ENCODE data around the gene CACNA2D4. TPM values are rescaled to one million over a fixed set of nuclear protein-coding genes. Genes with fewer than 3 reads are reported as not detected.

The CACNA2D4 gene
- total RNA-seq, 4 donors from 2014 or later, result 1.5 to 2.6 (median 2.0) TPM

GRCh38 chr12:1859643-1860042, 58.8 kb downstream of the CACNA2D4 start:
- WGBS, 2 donors, result 47 to 52% methylated on average over 6 to 7 of the region's 7 CpGs
- intact Hi-C loops (cut with DNase I), result no loop called here
- Histone ChIP-seq H3K4me1 (no peaks in the 10 kb centered on the region), H3K27ac (no peak overlapping the region), H3K36me3 (no peaks in the 10 kb centered on the region), H3K9me3 (no peaks in the 10 kb centered on the region), H3K4me3 (replicated peaks in 1 of 3) (no peak overlapping the region), H3K27me3 (no peaks in the 10 kb centered on the region)
- TF ChIP-seq CTCF (IDR thresholded peaks at IDR 0.05) (no peak), POLR2A (IDR thresholded peaks at IDR 0.05) (no peak)
- peak; percentile 15 to 20 for DNase-seq

GRCh38 chr12:1858456-1858855, 60.0 kb downstream of the CACNA2D4 start:
- Histone ChIP-seq H3K27ac (no peak overlapping the region), H3K9me3 (no peaks in the 10 kb centered on the region), H3K27me3 (no peaks in the 10 kb centered on the region), H3K4me3 (replicated peaks in 1 of 3) (no peak overlapping the region), H3K36me3 (no peaks in the 10 kb centered on the region), H3K4me1 (no peaks in the 10 kb centered on the region)
- DNase-seq, result no peak
- intact Hi-C loops (cut with DNase I), result no loop called here
- TF ChIP-seq POLR2A (IDR thresholded peaks at IDR 0.05) (no peak), CTCF (IDR thresholded peaks at IDR 0.05) (no peak)
- 89 to 95% methylated on average over 11 of the region's 11 CpGs for WGBS, 2 donors

GRCh38 chr12:1857821-1858220, 60.6 kb downstream of the CACNA2D4 start:
- TF ChIP-seq CTCF (IDR thresholded peaks at IDR 0.05), result no peak
- TF ChIP-seq POLR2A (IDR thresholded peaks at IDR 0.05), result no peak
- Histone ChIP-seq H3K9me3 (no peaks in the 10 kb centered on the region), H3K4me3 (replicated peaks in 1 of 3) (no peak overlapping the region), H3K27ac (no peak overlapping the region), H3K4me1 (no peaks in the 10 kb centered on the region), H3K27me3 (no peaks in the 10 kb centered on the region), H3K36me3 (no peaks in the 10 kb centered on the region)
- no peak for DNase-seq
- intact Hi-C loops (cut with DNase I), result no loop called here
- WGBS, 2 donors, result 89 to 90% methylated on average over 7 of the region's 7 CpGs

- WGBS, 2 donors, result 50 to 66% methylated on average over 2 of the region's 2 CpGs
- no peaks in the 10 kb centered on the region for H3K9me3 ChIP-seq
- no peak overlapping the region for H3K27ac ChIP-seq
- no peaks in the 10 kb centered on the region for H3K27me3 ChIP-seq
- no peaks in the 10 kb centered on the region for H3K4me1 ChIP-seq
- intact Hi-C loops (cut with DNase I), result no loop called here
- TF ChIP-seq CTCF (IDR thresholded peaks at IDR 0.05) (no peak), POLR2A (IDR thresholded peaks at IDR 0.05) (no peak)
- H3K4me3 ChIP-seq (replicated peaks in 1 of 3), result no peak overlapping the region
- H3K36me3 ChIP-seq, result no peaks in the 10 kb centered on the region
- DNase-seq, result no peak
Observed at GRCh38 chr12:1857086-1857485, 61.4 kb downstream of the CACNA2D4 start.

- Histone ChIP-seq H3K27me3 (no peaks in the 10 kb centered on the region), H3K36me3 (no peaks in the 10 kb centered on the region), H3K9me3 (no peaks in the 10 kb centered on the region), H3K4me1 (no peaks in the 10 kb centered on the region), H3K4me3 (replicated peaks in 1 of 3) (no peak overlapping the region), H3K27ac (no peak overlapping the region)
- no peak for DNase-seq
- TF ChIP-seq CTCF (IDR thresholded peaks at IDR 0.05) (no peak), POLR2A (IDR thresholded peaks at IDR 0.05) (no peak)
- intact Hi-C loops (cut with DNase I), result no loop called here
- WGBS, 2 donors, result 81 to 96% methylated on average over 3 of the region's 3 CpGs
Observed at GRCh38 chr12:1855241-1855640, 63.2 kb downstream of the CACNA2D4 start.

Measured in thyroid gland (tissue), 4 donors.